ENCODE data around the gene CAPG.
"Not testable (repeated sequence)": the region's sequence is repeated elsewhere in the genome, so short reads cannot be mapped to it uniquely, and the experiment has no call there.

The CAPG gene

DNA sequence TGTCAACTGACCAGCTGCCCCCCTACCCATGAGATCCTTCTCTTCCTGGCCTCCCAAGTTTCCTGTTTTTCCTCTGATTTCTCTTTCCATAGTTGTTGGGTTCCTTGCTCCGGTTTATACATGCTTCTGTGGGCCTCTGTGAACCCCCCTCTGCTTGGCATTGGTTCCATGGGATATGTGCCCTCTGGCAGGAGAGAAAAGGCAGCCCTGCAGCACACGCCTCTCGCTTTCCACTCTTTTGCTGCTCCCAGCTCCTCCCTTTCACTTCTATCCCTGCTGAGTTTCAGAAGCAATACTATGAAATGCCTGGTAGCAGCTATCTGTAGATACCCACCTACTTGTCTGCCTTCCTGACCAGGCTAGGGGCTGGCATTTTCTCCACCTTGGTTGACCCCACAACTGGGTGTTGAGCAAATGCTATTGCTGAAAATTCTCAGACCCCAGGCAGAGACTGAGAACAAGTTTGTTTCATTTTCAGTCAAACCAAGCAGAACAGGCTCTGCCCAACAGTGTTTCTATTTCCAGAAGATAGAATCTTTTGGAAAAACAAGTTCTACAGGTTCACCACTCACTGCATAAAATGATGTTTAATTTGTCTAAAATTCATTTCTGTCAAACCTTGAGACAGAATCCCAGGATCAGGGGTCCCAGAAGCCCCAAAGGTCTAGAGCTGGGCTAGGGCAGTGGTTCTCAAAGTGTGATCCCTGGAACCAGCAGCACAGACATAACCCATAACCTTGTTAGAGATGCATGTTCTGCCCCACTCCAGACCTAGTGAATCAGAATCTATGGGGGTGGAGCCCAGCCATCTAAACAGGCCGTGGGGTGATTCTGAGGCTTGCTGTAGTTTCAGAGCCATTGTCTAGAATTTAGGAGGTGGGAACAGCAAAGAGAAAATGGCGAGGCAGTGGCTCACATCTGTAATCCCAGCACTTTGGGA lies 13.4 kb downstream of the CAPG start:
- DNase-seq (ENCODE audit: low spot score) = no peak

DNA sequence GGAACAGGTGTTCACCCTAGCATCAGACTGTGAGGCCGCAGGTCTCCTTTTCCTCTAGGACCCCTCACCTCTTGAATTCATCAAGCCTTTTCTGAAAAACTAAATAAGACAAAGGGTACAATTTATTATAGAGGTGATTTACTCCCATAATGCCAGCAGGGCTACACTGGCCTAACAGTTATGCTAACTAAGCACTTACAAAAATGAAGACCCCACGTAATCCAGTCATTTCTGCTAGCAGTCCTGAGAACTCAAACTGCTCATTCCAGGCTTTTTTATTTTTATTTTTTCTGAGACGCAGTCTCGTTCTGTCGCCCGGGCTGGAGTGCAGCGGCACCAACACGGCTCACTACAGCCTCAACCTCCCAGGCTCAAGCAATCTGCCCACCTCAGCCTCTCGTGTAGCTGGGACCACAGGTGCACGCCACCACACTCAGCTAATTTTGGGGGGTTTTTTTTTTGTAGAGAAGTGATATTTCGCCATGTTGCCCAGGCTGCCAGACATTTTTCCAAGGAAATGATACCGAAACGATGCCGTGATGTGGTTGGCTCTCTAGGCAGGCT lies 14.2 kb downstream of the CAPG start:
- DNase-seq (ENCODE audit: low spot score) = no peak

DNA sequence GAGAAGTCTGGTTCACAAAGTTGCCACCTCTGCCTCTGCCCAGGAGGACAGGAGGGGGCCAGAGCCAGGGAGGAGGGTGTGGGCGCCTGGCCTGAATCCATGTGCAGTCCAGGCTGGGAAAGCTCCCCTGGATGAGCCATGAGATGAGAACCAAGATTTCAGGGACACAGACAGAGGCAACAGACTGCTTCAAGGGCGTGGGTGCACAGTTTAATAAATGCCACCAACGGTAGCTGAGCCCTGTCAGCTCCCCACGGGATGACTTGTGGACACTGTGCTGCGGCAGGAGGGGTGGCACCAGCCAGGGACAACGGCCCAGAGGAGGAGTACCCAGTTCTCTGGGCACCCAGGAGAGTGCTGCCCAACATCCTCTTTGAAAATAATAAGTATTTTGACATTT lies 15.2 kb downstream of the CAPG start:
- no peak for DNase-seq (ENCODE audit: low spot score)

DNA sequence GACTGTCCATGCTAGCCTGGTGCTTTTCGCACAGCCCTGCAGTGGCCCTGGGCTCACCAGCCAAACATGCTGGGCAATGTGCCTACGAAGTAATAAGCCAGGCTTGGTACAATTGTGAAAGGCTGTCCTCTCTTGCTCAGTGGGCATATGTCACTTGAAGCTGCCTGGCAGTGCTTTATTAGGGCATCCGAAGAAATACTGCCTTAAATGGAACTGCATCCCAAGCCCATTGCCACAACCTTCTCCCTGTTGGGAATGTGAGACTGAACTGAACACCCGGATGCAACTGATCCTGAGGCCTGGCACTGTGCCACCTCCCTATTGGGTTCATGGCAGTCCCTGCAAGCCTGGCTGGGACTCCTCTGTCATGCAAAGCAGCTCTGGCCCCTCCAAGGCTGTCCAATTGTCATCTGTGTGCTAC lies 15.9 kb downstream of the CAPG start:
- DNase-seq (ENCODE audit: low spot score) = peak; percentile 91

DNA sequence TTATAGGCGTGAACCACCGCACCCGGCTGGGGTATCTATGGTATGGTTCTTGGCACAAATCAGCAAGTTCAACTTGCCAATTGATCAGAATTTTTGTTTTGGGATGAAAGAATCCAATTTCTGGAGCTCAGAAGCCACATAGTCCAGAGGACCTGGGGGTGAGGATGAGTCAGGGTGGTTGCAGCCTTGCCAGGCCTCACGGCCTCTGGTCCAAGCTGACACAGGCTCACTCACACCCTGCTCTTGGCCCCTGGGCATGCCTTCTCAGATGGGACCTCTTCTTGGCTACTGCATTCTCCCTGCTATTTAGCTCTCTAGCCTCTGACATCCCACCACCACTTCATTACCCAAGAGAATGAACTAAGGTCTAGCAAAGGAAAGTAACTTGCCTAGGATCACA lies 16.3 kb downstream of the CAPG start:
- no peak for DNase-seq (ENCODE audit: low spot score)

DNA sequence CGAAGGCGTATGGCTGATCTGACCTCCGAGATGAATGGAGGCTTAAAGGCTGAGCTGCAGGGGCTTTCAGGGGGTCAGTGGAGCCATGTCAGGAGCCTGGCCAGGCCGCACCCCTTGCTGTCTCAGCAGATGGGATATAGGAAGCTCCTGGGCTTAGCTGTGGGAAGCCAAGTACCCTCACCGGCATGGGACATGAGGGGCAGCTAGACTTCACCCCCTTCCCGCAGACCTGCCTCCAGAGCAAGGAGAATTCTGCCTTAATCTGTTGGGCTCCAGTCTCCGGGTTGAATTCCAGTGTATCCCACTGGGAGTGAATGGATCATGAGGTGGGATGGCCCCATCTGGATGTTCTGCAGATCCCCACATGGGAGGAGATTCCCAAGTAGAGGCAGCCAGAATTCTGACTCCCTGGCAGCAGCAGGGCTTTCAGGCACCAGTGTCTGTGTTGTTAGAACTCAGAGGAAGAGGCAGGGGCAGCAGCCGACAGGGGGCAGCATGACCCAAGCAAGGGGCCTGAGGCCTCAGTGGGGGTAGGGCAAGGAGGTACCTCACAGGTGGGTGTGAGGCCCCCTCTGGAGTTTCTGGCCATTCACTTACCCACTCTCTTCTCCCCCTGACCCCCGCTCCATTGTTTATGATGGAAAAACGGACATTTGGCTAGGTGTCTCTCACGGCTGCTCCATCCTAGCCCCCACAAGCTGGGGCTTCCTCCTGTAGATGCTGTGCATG lies 19.1 kb downstream of the CAPG start:
- peak; percentile 37 for DNase-seq (ENCODE audit: low spot score)

DNA sequence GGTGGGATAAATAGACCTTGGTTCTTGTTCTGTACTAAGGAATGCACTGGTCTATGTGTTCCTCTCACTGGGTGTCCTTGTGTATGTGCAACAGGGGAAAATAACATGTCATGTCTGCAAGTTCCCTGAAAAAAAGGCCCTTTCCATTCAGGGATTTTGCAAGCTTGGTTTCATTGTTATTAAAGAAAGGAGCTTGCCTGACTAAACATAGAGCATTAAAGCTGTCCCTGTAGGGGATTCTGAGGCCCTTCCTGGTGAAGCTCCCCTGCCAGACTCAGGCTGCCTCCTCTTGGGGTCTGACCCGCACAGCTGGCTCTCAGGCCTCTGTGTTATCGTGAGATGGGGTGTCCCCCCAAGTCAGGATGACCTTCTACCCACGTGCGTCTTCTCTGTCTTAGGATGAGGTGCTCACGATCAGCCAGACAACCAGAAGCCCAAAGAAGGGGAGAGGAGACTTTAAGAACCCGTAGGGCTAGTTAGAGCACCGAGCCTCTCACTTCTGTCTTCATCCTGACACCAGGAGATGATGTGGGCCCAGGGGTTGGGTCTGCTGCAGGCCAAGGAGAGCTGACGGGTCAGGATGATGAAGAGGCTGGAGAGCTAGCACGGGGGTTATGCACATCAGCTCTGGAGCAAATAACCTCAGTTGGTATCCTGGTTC lies 21.2 kb downstream of the CAPG start:
- DNase-seq (ENCODE audit: low spot score) = no peak

DNA sequence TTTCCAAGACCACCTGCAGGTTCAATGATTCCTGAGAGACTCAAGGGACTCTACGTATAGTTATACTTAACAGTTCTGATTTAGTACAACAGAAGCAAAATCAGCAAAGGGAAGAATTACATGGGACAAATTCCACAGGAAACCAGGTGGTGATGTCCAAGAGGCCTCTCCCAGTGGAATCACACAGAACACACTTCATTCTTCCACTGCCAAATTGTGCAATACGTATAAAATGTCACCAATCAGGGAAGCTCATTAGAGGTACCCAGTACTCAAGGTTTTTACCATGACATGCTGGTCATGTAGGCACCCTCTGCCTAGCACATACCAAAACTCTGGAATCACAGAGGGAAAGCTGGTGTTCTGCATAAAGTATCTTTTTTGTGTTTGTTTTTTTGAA lies 22.4 kb downstream of the CAPG start:
- no peak for DNase-seq (ENCODE audit: low spot score)

DNA sequence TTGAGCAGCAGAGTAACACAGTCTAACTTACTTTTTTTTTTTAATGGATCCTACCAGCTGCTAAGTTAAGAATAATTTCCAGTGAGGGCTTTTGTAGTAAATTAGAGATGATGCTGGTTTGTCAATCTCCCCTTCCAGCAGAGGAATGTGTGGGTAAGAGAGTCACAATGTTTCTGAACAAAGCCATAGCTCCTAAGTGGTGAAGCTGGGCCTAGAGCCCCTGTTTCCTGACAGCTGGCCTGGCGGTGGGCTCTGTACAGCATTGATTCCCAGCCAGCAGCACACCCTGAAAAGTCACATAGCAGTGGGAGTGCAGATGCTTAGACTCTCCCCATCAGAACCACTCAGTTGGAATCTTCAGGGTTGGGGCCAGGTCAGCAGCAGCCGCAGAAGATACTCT lies 24.4 kb downstream of the CAPG start:
- no peak for DNase-seq (ENCODE audit: low spot score)

DNA sequence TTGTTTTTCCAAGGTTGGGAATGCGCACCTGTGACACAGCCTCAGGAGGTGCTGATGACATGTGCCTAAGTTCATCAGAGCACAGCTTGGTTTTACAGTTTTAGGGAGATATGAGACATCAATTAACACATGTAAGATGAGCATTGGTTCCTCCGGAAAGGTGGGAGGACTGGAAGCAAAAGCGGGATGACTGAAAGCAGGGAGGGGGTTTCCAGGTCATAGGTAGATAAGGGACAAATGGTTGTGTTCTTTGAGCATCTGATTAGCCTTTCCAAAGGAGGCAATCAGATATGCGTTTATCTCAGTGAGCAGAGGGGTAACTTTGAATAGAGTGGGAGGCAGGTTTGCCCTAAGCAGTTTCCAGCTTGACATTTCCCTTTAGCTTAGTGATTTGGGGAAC lies 26.3 kb downstream of the CAPG start:
- DNase-seq (ENCODE audit: low spot score) = no peak

DNA sequence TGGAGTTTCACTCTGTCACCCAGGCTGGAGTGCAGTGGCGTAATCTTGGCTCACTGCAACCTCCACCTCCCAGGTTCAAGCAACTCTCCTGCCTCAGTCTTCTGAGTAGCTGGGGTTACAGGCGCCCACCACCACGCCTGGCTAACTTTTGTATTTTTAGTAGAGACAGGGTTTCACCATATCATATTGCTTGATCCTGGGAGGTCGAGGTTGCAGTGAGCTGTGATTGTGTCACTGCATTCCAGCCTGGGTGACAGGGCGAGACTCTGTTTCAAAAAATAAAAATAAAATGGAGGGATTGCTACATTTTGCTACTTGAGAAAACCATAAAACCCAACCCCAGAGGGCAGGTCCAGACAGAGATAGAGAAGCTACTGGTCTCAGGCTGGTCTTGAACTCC lies 27.0 kb downstream of the CAPG start:
- DNase-seq (ENCODE audit: low spot score) = not testable (repeated sequence)

DNA sequence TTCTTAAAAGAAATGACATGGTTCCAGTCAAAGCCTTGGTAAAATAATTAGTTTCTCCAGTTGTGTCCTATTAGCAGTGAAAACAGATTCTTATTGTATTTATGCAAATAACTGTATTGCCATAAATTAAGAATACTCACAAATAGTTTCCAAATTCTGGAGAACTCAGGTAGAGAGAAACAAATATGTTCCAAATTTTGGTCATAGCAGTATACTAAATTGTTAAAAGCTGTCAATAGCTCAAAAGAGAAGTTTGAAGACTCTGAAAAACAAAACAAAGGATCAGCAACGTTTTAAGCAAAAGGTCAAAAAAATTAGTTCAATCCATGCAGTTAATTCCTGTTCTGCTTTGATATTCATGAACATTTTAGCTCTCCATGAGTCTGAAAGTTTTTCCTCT lies 30.1 kb downstream of the CAPG start:
- no peak for DNase-seq (ENCODE audit: low spot score)

DNA sequence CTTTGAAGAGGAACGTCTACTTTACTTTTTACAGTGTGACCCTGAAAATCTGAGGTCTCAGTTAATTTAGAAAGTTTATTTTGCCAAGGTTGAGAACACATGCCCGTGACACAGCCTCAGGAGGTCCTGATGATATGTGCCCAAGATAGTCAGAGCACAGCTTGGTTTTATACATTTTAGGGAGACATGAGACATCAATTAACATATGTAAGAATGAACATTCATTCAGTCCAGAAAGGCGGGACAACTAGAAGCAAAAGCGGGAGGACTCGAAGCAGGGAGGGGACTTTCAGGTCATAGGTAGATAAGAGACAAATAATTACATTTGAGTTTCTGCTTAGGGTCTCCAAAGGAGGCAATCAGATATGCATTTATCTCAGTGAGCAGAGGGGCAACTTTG lies 31.9 kb downstream of the CAPG start:
- DNase-seq (ENCODE audit: low spot score) = no peak

DNA sequence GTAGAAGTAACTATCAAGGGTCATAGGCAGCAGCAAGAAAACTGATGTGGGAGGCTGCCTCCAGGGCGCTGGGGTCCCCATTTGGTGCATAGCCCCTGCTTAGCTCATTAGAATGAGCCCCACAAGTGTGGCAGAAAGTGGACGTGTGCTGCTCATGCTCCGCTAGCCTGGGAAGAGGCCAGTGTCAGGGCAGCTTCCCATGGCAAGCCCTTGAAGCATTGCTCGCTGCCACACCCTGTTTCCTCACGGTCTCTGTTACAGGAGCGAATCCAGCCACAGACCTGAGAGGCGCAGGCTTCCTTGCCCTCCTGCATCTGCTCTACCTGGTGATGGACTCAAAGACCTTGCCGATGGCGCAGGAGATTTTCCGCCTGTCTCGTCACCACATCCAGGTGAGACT lies 33.1 kb downstream of the CAPG start:
- DNase-seq (ENCODE audit: low spot score) = no peak

DNA sequence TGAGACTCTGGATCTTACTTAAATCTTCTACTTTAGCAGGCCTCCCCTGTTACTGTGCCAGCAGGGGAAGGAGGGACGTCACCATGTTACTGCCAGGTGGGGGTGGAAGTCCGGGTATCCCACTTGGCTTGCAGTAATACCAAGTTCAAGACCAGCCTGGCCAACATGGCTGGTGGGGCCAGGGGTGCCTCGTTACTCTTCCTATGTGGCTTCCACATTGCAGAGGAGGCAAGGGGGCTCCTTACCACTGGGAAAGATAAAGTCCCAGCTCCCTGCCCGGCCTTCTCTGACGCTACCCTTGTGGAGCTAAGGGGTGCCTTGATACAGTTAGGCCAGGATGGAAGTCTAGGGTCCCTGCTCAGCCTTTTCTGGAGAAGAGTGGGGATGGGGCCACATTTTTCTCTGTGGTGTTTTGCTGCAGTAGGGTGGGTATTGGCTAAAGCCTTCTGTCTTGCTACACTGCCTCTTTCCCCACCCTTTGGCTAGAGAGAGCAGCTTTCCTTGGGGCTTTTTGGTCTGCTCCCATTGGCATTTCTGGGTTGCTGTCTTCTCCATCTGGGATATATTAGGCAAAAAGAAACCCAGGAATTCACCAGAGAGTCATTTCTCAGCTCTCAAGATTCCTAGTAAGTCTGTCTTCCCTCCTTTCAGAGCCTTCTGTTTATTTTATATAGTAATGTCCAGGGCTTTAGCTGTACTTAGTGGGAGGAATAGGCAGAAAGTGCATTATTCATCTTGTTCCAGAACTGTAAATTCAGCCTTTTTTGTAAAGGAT lies 33.7 kb downstream of the CAPG start:
- DNase-seq (ENCODE audit: low spot score) = no peak

DNA sequence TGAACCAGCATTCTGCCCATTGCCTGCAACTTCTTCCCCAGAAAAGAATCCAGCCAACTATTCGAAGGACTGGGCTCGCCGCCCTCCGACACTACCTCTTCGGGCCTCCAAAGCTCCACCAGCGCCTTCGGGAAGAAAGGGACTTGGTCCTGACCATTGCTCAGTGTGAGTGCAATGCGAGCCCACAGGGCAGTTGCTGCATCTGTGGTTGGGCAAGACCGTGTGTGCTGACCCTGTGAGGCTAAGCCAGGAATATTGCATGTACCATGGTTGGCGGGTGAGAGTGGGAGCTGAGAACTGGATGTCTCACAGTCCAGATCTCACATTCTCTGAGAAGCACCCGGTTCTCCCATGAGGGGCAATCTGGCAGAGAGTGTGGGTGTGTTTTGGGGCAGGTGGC lies 39.1 kb downstream of the CAPG start:
- no peak for DNase-seq (ENCODE audit: low spot score)

DNA sequence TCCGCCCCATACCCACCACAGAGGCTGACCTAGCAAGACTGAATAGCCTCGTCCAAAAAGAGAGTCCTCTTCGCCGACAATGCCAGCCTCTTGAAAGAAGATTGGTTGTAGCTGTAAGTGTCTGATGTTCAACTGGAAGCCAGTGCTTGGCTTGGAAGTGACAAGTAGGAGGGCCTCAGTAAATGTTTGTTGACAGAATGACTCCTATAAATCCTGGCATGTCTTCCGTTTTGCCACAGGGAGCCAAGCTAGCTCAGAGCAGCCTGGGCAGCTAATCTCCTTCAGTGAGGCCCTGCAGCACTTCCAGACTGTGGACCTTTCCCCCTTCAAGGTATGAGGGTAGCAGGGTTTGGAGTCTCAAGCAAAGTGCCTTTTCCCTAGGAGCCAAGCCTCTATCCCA lies 40.7 kb downstream of the CAPG start:
- no peak for DNase-seq (ENCODE audit: low spot score)

DNA sequence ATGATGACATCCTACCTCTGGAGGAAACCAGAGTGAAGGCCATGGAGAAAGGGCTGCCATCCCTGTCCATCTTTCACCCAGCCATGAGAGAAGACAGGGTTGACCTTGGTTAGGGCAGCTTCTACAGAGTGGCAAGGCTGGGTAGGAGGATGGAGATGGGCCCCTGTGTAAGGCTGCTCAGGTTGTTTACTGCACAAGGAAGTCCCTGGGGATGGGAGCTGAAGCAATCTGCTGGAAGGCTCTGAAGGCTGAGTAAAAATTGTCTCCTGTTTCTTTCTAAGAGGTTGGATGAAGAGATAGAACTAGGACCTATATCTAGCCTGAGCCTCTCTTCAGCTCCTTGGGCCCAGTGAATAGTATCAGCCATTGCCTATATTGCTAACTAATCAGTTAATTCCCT lies 41.2 kb downstream of the CAPG start:
- DNase-seq (ENCODE audit: low spot score) = no peak

DNA sequence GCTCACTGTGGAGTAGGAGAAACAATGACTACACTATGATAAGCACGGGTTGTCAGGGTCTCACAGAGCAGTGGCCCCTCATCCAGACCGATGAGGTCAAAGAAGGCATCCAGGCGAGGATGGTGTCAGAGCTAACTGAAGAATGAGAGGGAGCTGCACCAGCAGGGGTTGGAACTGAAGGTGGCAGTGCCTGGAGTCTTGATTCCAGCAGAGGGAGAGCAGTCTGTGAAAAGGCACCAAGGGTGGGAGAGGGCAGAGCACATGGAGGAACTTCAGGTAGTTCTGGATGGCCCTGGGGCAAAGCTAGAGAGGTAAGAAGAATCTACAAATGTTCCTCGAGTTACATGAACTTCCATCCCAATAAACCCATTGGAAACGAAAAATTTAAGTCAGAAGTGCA lies 43.0 kb downstream of the CAPG start:
- no peak for DNase-seq (ENCODE audit: low spot score)

DNA sequence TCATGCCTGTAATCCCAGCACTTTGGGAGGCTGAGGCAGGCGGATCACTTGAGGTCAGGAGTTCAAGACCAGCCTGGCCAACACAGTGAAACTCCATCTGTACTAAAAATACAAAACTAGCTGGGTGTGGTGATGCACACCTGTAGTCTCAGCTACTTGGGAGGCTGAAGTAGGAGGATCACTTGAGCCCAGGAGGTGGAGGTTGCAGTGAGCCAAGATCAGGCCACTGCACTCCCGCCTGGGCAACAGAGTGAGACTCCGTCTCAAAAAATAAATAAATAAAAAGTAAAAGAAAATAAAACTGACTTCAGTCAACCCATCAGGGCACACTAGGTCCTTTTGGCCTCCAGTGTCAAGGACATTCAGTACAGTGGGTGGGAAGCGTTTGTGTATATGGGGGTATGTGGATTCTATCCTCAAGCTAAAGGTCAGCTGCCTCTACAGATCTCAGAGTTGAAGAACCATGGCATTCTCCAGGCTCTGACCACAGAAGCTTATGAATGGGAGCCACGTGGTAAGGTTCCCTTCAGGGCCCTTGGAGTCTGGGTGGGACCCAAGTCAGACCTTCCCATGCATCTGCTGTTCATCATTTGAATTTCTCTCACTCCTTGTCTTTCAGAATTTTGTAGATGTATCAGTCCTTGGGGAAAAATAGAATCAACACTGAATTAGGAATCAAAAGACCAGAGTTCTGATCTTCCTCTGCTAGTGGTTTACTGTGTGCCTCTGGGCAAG lies 47.3 kb downstream of the CAPG start:
- DNase-seq (ENCODE audit: low spot score) = not testable (repeated sequence)

DNA sequence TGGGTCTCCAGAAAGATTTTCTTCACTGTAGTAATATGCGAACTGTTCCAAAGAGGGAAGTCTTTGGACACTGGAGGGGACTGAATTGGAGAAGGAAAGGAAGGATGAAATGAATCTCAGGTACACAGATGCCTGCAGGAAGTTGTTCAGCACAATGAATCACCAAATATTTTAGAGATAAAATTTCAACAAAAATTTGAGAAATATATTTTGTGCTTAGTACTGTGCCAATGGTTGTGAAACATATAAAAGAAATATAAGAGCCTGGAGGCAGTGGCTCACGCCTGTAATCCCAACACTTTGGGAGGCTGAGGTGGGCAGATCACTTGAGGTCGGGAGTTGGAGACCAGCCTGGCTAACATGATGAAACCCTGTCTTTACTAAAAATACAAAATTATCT lies 52.4 kb downstream of the CAPG start:
- no peak for DNase-seq (ENCODE audit: low spot score)
